CD4-positive, alpha-beta T cell treated with Interleukin-6 for 4 hours (primary cell): ENCODE measurements around the gene SERPINE2.

Source experiments
- DNase-seq: peaks from one replicate; pipeline ENCODE4 v3.0.0-alpha.2; 2020; ENCODE audit warnings: mixed read lengths

The SERPINE2 gene

DNA sequence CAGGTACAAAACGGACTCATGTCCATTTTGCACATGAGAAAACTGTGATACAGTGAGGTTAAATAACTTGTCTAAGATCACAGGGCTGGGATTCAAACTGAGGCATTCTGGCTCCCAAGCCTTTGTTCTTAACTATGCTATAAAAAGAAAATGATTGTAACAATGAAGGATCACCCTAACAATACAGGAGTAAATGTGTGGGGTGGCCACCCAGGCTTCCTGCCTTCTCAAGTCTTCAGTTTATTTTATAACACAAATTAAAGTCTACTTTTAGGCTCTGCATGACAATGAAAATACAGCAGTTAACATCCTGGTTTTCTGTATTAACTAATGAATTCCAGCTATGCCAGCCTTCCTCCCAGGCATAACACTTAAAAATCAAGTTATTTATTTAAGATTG lies 101.6 kb downstream of the SERPINE2 start:
- DNase-seq, result no peak

DNA sequence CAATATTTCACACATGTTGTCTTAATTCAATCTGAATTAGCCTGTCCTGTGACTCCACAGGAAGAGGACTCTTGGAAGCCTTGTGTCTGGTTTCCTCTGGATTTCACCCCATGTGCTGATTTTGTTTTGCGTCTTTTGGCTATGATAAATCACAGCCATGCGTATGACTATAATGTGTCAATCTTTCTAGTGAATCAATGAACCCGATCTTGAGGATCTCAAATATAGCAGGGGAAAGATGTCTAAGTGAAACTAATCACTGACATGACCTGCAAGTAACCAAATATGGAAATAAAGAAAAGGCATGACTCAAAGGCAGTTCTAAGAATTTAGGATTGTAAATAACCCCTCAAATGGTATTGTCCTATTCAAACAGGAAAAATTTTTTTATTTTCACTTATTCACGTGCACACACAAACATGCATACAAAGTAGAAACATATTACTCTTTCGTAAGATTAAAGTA lies 102.2 kb downstream of the SERPINE2 start:
- no peak for DNase-seq

- DNase-seq, result no peak
These were observed 103.5 kb downstream of the SERPINE2 start for GRCh38 chr2:223935459-223936125.

GRCh38 chr2:223934870-223935269 lies 104.2 kb downstream of the SERPINE2 start:
- DNase-seq, result no peak

- DNase-seq, result no peak
These were observed 106.0 kb downstream of the SERPINE2 start for GRCh38 chr2:223932816-223933800.

- DNase-seq, result no peak
These were observed 108.7 kb downstream of the SERPINE2 start for GRCh38 chr2:223930103-223930976.

GRCh38 chr2:223929571-223930102 lies 109.4 kb downstream of the SERPINE2 start:
- peak; percentile 38 for DNase-seq

GRCh38 chr2:223928113-223929006 lies 110.7 kb downstream of the SERPINE2 start:
- no peak for DNase-seq

DNA sequence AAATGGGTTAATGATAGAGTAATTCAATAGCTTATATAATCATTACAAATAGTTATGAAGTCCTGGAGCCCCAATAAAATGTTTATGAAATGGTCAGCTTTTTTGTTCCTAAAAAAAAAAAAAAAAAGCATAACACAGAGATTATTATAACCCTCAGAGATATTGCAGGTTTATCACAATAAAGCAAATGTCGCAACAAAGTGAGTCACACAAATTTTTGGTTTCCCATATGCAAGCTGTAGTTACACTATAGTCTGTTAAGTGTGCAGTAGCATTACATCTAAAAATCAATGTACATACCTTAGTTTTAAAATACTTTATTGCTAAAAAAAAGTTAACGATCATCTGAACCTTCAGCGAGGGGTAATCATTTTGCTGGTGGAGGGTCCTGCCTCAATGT lies 114.0 kb downstream of the SERPINE2 start:
- DNase-seq, result no peak
